Dermis microvascular lymphatic vessel endothelial cell (primary cell): Measurements from ENCODE around the gene STARD10. TPM values are rescaled to one million over a fixed set of nuclear protein-coding genes. Genes with fewer than 3 reads are reported as not detected.

Source experiments
- DNase-seq, 2 donors: peaks; one replicate each; pipeline versions ENCODE4 v3.0.0 to v3.0.0-alpha.2; 2010; ENCODE audit warnings: low read depth in 2 of 2
- total RNA-seq: library from RNA; depleted of rRNA; stranded (reverse); fragments of >200 nt; gene quantifications from 2 replicates; pipeline ENCODE4 v1.2.1, GENCODE V29; 2014

STARD10 gene
- total RNA-seq, 1 donor from 2014 or later, result 54.3 TPM

- no peak for DNase-seq
Observed at GRCh38 chr11:72727521-72727920, 66.3 kb downstream of the STARD10 start.

- no peak for DNase-seq
Observed at GRCh38 chr11:72726266-72727220, 67.3 kb downstream of the STARD10 start.

- DNase-seq, result no peak
Observed at GRCh38 chr11:72725724-72726028, 68.2 kb downstream of the STARD10 start.

- peak; percentile 84 to 89 for DNase-seq
Observed at GRCh38 chr11:72724851-72725723, 68.8 kb downstream of the STARD10 start.

GRCh38 chr11:72724021-72724551 is 69.8 kb downstream of the STARD10 start:
- DNase-seq, result no peak

- DNase-seq, result no peak
Observed at GRCh38 chr11:72723508-72723907, 70.3 kb downstream of the STARD10 start.

GRCh38 chr11:72722050-72722748 is 71.6 kb downstream of the STARD10 start:
- peak; percentile 75 to 95 for DNase-seq

GRCh38 chr11:72721689-72722049 is 72.2 kb downstream of the STARD10 start:
- DNase-seq, result peak in 1 of 2 donors; percentile 49

DNA sequence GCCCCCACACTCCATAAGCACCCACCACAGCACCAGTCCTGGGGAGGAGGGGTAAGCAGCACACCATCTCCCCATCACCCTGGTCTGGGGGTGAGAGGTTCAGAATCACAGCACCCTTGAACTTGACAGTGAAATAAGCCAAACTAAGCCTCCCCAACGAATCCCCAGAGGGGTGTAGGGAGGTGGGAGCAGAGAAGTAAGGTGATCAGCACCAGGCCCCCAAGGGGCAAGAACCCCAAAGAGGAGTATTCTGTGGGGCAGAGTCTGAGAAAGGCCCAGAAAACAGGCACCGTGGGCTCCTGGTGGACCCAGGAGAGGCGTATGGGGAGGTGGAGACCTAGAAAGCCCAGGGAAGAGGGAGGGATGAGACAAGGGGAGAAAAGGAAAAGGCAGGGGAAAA is 72.6 kb downstream of the STARD10 start:
- no peak for DNase-seq

DNA sequence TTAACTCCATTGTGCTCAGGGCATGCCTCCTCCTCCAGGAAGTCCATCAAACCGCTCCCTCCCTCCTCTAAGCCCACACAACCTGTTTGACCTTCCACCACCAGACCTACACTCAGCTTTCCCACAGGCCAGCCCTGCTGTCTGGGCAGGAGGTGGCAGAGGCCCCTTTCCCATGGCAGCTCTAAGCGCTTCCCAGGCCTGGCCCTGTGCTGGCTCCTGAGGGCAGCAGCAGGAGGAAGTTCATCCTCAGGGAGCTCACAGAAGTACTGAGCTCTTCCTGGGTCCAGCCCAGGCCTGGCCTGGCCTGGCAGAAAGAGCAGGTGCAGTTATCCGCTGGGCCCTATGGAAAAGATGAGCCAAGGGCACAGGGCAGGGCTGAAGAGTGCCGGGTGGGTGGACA is 73.1 kb downstream of the STARD10 start:
- peak in 1 of 2 donors; percentile 46 for DNase-seq

DNA sequence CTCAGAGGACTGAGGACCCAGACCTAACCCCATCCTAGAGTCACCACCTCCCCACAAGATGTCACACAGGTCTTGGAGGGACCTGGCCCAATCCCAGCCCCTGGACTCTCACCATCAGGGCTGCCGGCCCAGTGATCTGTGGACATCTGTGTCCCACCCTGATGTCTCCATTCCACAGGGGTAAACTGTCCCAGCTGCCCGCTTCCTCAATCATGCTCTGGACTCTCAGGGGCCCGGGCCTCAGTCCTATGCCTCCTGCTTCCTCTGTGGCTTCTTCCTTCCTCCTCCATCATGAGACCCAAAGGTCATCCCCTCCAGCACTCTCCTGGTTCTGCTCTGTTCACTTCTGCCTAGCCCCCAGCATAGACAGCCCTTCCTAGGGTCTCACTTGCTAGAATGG is 73.8 kb downstream of the STARD10 start:
- DNase-seq, result no peak

- no peak for DNase-seq
Observed at GRCh38 chr11:72719551-72719950, 74.3 kb downstream of the STARD10 start.

DNA sequence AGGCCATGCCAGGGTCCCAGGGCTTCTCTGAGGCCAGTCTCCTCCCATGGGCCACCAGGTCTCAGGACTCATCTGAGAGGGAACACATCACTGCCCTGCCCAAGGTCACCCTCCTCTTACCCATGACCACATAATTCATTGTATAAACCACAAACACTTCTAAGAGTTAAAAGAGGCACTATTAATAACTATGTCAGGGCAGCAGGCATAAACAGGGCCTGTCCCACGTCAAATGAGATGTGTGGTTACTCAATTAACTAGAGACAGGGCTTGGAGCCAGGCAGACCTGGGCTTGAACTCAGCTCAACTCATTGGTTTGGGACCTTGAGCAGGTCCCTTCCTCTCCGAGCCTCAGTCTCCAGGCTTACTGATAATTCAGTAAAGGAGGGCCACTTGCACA is 74.7 kb downstream of the STARD10 start:
- no peak for DNase-seq

- DNase-seq, result no peak
Observed at GRCh38 chr11:72718101-72718501, 75.7 kb downstream of the STARD10 start.

GRCh38 chr11:72716788-72717435 is 76.9 kb downstream of the STARD10 start:
- DNase-seq, result no peak

GRCh38 chr11:72716290-72716689 is 77.6 kb downstream of the STARD10 start:
- DNase-seq, result no peak

DNA sequence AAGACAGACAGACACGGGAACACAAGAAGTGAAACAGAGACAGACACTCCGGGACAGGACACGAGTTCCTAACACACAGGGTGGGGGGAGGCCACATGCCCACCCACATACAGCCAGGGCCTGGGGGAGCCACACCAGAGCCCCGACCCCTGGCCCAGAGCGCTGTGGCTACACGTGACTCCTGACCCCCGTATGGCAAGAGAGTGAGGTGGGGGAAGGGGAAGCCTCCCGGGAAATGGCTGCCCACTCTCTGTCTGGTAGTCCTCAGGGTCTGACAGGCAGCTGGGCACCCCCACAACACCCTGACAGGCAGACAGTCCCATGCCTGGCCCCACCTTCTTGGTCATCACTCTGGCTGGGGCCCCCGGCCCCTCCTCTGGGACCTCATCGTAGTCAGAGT is 81.0 kb downstream of the STARD10 start:
- no peak for DNase-seq

- no peak for DNase-seq
Observed at GRCh38 chr11:72712168-72712751, 81.6 kb downstream of the STARD10 start.

GRCh38 chr11:72711141-72711540 is 82.7 kb downstream of the STARD10 start:
- no peak for DNase-seq

- no peak for DNase-seq
Observed at GRCh38 chr11:72710278-72710677, 83.6 kb downstream of the STARD10 start.
